Hematopoietic multipotent progenitor cell treated with erythropoietin and hydrocortisone succinate and interleukin-3 and kit ligand, for 6 days (in vitro differentiated cells): ENCODE data around the gene HOTAIR.

Experiments
- DNase-seq: peaks from one replicate; pipeline ENCODE4 v3.0.0-alpha.2; 2015

HOTAIR gene

GRCh38 chr12:53955776-53956250 is 18.9 kb downstream of the HOTAIR start:
- DNase-seq: no peak

GRCh38 chr12:53955036-53955775 is 19.5 kb downstream of the HOTAIR start:
- DNase-seq: no peak

- no peak for DNase-seq
These were observed 20.1 kb downstream of the HOTAIR start, which contains the start of gene HOXC12 for GRCh38 chr12:53954694-53955035. TSS of gene HOXC12 (plus strand) at chr12:53954903. CDS start at chr12:53954930, 27 bp downstream.

- DNase-seq: no peak
These were observed 20.7 kb downstream of the HOTAIR start for GRCh38 chr12:53953831-53954693.

GRCh38 chr12:53952871-53953734 is 21.7 kb downstream of the HOTAIR start:
- no peak for DNase-seq

- no peak for DNase-seq
These were observed 22.4 kb downstream of the HOTAIR start for GRCh38 chr12:53952335-53952694.

- no peak for DNase-seq
These were observed 23.0 kb downstream of the HOTAIR start for GRCh38 chr12:53951577-53952334.

- DNase-seq: no peak
These were observed 23.8 kb downstream of the HOTAIR start for GRCh38 chr12:53950789-53951576.

GRCh38 chr12:53950437-53950773 is 24.3 kb downstream of the HOTAIR start:
- DNase-seq: no peak

- DNase-seq: no peak
These were observed 24.9 kb downstream of the HOTAIR start for GRCh38 chr12:53949631-53950436.

GRCh38 chr12:53948650-53949593 is 25.8 kb downstream of the HOTAIR start:
- DNase-seq: no peak

GRCh38 chr12:53947743-53948142 is 27.0 kb downstream of the HOTAIR start:
- no peak for DNase-seq

GRCh38 chr12:53944907-53945847 is 29.6 kb downstream of the HOTAIR start:
- DNase-seq: no peak

GRCh38 chr12:53944209-53944608 is 30.5 kb downstream of the HOTAIR start:
- no peak for DNase-seq

GRCh38 chr12:53942467-53942997 is 32.2 kb downstream of the HOTAIR start:
- no peak for DNase-seq

- DNase-seq: no peak
These were observed 33.0 kb downstream of the HOTAIR start for GRCh38 chr12:53941750-53942149.

GRCh38 chr12:53941187-53941586 is 33.6 kb downstream of the HOTAIR start:
- DNase-seq: no peak

GRCh38 chr12:53940443-53941014 is 34.2 kb downstream of the HOTAIR start:
- no peak for DNase-seq
